Endothelial cell of umbilical vein (primary cell): ENCODE data around the gene BCL10. TPM values are rescaled to one million over a fixed set of nuclear protein-coding genes. Genes with fewer than 3 reads are reported as not detected.

Experiments used
- BruUV-seq: library from RNA; stranded (reverse); fragments of 400-500 nt; replicated peaks from 2 replicates; lab custom pipeline; 2021; lab: Mats Ljungman, UMichigan
- CTCF ChIA-PET: fragments of 300-600, 350-600 bp; sonication (Branson Sonifier 250); formaldehyde crosslinking; loops from one replicate; lab custom pipeline; 2021; ENCODE audit warnings: antibody characterized with exemption, inconsistent platforms; lab: Charles Lee
- POLR2A ChIA-PET: fragments of 300-600, 350-600 bp; sonication (Branson Sonifier 250); formaldehyde crosslinking; loops from one replicate; lab custom pipeline; 2021; ENCODE audit warnings: antibody characterized with exemption, inconsistent platforms; lab: Charles Lee
- DNase-seq: peaks from one replicate; pipeline ENCODE4 v3.0.0-alpha.2; 2011; ENCODE audit warnings: low read depth, low spot score
- FAIRE-seq: peaks from 2 replicates; lab custom pipeline; 2011; peaks lifted over from hg19 to GRCh38; lab: Jason Lieb, UNC
- H2AFZ ChIP-seq: 2 replicates; pipeline ENCODE4 v1.6.0; 2012; ENCODE audit warnings: low read depth, low read length, control low read depth, inconsistent platforms
- H3K27ac ChIP-seq: 2 replicates; pipeline ENCODE4 v1.5.1; 2011; ENCODE audit warnings: low read depth, mild to moderate bottlenecking, control low read depth, low read length, moderate library complexity; ENCODE audit not compliant: insufficient read depth
- H3K27me3 ChIP-seq, 2 experiments: 2 replicates each; pipeline versions ENCODE4 v1.6.0 to v1.6.1; 2011; ENCODE audit warnings: low read length in 2 of 2, mixed read lengths in 1 of 2; ENCODE audit not compliant: control insufficient read depth in 2 of 2, insufficient read depth in 2 of 2
- H3K36me3 ChIP-seq, 2 experiments: 2 replicates in 1 of 2; 3 replicates in 1 of 2; pipeline ENCODE4 v1.5.1; 2011; ENCODE audit warnings: low read length in 2 of 2, mild to moderate bottlenecking in 1 of 2, moderate library complexity in 1 of 2; ENCODE audit not compliant: control insufficient read depth in 2 of 2, insufficient read depth in 2 of 2; ENCODE audit errors: extremely low read depth in 1 of 2
- H3K4me1 ChIP-seq: 3 replicates; pipeline ENCODE4 v1.5.1; 2011; ENCODE audit warnings: mild to moderate bottlenecking, low read length; ENCODE audit not compliant: control insufficient read depth, insufficient read depth; ENCODE audit errors: extremely low read depth
- H3K4me2 ChIP-seq: 2 replicates; pipeline ENCODE4 v1.6.1; 2011; ENCODE audit warnings: low read length, control low read depth, mixed read lengths; ENCODE audit not compliant: insufficient read depth
- H3K4me3 ChIP-seq, 3 experiments: fragments of 200-600 bp in 1 of 3; sonication (generic), shearing (Covaris generic) in 1 of 3; replicated peaks in 1 of 3; 2 replicates each; pipeline ENCODE4 v1.5.1; 2011 to 2016; ENCODE audit warnings: control low read depth in 3 of 3, low read length in 3 of 3, mild to moderate bottlenecking in 2 of 3, inconsistent platforms in 1 of 3, low read depth in 1 of 3, moderate library complexity in 1 of 3; ENCODE audit not compliant: insufficient read depth in 1 of 3
- H3K79me2 ChIP-seq: 2 replicates; pipeline ENCODE4 v1.6.0; 2012; ENCODE audit warnings: low read length, inconsistent platforms; ENCODE audit not compliant: control insufficient read depth, insufficient read depth
- H3K9ac ChIP-seq: replicated peaks from 2 replicates; pipeline ENCODE3; 2011; ENCODE audit warnings: low read length, control low read depth; ENCODE audit not compliant: insufficient read depth; ENCODE audit errors: extremely low read depth
- H3K9me1 ChIP-seq: replicated peaks from 3 replicates; pipeline ENCODE4 v1.6.0; 2011; ENCODE audit warnings: mild to moderate bottlenecking, low read length; ENCODE audit not compliant: control insufficient read depth, insufficient read depth; ENCODE audit errors: extremely low read depth
- H3K9me3 ChIP-seq: replicated peaks from 2 replicates; pipeline ENCODE4 v1.5.1; 2012; ENCODE audit warnings: low read length, inconsistent platforms; ENCODE audit not compliant: control insufficient read depth, insufficient read depth
- H4K20me1 ChIP-seq: replicated peaks from 2 replicates; pipeline ENCODE3; 2011; ENCODE audit warnings: mild to moderate bottlenecking, low read length; ENCODE audit not compliant: control insufficient read depth, insufficient read depth; ENCODE audit errors: extremely low read depth
- CTCF ChIP-seq, 2 donors: IDR thresholded peaks; 1 replicate in 1 of 2; 2 replicates in 1 of 2; pipeline ENCODE4 v1.5.1; 2011; ENCODE audit warnings: low read length in 2 of 2, mild to moderate bottlenecking in 2 of 2, moderate library complexity in 2 of 2, control low read depth in 1 of 2, inconsistent platforms in 1 of 2, low read depth in 1 of 2; ENCODE audit not compliant: insufficient read depth in 1 of 2; ENCODE audit errors: extremely low read depth in 1 of 2
- EZH2 ChIP-seq: IDR thresholded peaks from 2 replicates; pipeline ENCODE4 v1.6.1; 2012; ENCODE audit warnings: borderline replicate concordance, low read depth, mild to moderate bottlenecking, moderate library complexity, low read length, inconsistent platforms; ENCODE audit not compliant: severe bottlenecking
- FOS ChIP-seq: IDR thresholded peaks from 2 replicates; pipeline ENCODE4 v1.6.1; 2011; ENCODE audit warnings: mild to moderate bottlenecking, low read length, moderate library complexity, borderline replicate concordance; ENCODE audit not compliant: insufficient read depth
- GATA2 ChIP-seq: IDR thresholded peaks from 2 replicates; pipeline ENCODE4 v1.7.0; 2011; ENCODE audit warnings: low read depth, mild to moderate bottlenecking, moderate library complexity, mixed read lengths, low read length; ENCODE audit not compliant: insufficient read length, insufficient read depth
- JUN ChIP-seq: IDR thresholded peaks from 2 replicates; pipeline ENCODE4 v1.6.1; 2011; ENCODE audit warnings: borderline replicate concordance, low read depth; ENCODE audit not compliant: insufficient read length, insufficient read depth
- POLR2AphosphoS5 ChIP-seq: IDR thresholded peaks from 2 replicates; pipeline ENCODE4 v1.6.1; 2012; ENCODE audit warnings: low read depth, mild to moderate bottlenecking, control low read depth, low read length, moderate library complexity; ENCODE audit not compliant: insufficient read depth
- dilution Hi-C: fragments of 300-500 bp; cut with MboI; formaldehyde crosslinking; loops from one replicate; pipeline ENCODE4 v1.15.0; 2019; ENCODE audit warnings: low sequenced_read_pairs; ENCODE audit not compliant: extremely low pct_ligation_motif_present
- intact Hi-C: fragments of 100-400 bp; cut with micrococcal nuclease; formaldehyde crosslinking; loops from one replicate; pipeline ENCODE4 v1.10.0; 2022
- polyA plus RNA-seq, 4 experiments: library from polyadenylated mRNA; depleted of rRNA in 3 of 4; stranded (reverse) in 3 of 4; unstranded in 1 of 4; fragments of >200 nt; gene quantifications; 2 replicates each; pipeline versions ENCODE4 v1.2.1 to v1.2.3, GENCODE V29; 2011 to 2012; ENCODE audit warnings: missing spikeins in 1 of 4
- total RNA-seq: library from RNA; stranded (reverse); gene quantifications from 2 replicates; pipeline ENCODE4 v1.2.3, GENCODE V29; 2021

Gene BCL10
- total and polyA plus RNA-seq, 2 donors (not counting 3 experiments of a cell fraction or from before 2014, with no cell fraction given): 16.1 to 78.6 TPM

DNA sequence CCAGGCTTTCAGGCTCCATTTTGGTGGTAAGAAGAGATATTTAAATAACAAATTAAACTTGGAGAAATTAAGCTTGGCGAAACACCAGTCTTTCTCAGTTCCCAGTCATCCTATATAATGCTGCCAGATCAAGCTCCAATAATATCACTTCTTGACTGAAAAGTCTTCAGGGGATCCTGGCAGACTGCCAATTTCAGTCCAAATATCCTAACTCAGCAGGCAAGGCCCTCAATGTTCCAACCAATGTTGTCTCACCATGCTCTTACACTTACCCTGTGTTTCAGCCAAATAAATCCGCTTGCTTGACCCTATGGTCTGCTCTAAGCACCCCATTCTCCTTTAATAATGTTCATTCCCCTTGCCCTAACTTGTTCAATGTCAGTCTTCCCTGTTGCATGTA is 39.9 kb upstream of the BCL10 start:
- intact Hi-C loops (no loop called here), dilution Hi-C loops (loop anchor here (25.0 kb wide), 1 partner anchor 371 kb away; no protein-coding TSS in a partner anchor)
- TF ChIP-seq JUN (no peak), GATA2 (no peak), FOS (no peak), POLR2AphosphoS5 (no peak), EZH2 (no peak)
- no peaks in the 10 kb centered on the region for H4K20me1 ChIP-seq
- DNase-seq (no peak), FAIRE-seq (no peak)
- POLR2A ChIA-PET: no interaction called here
- H3K9me1 ChIP-seq: no peaks in the 10 kb centered on the region
- H3K27ac ChIP-seq: no peak overlapping the region
- no peak overlapping the region for H3K4me3 ChIP-seq
- peaks cover 83% of the 10 kb centered on the region for H3K4me1 ChIP-seq
- H2AFZ ChIP-seq: no peak overlapping the region
- H3K27me3 ChIP-seq: no peaks in the 10 kb centered on the region
- H3K79me2 ChIP-seq: peaks cover 14% of the 10 kb centered on the region
- H3K9ac ChIP-seq: no peak overlapping the region
- H3K4me2 ChIP-seq: no peak overlapping the region
- no TSS peak for BruUV-seq
- H3K9me3 ChIP-seq: no peaks in the 10 kb centered on the region
- H3K36me3 ChIP-seq: no peaks in the 10 kb centered on the region
- CTCF ChIA-PET: interaction anchor here (1.8 to 2.3 kb wide), 3 partner anchors 14 to 147 kb away, joined by 4 to 10 read pairs (median 8); no protein-coding TSS in a partner anchor

DNA sequence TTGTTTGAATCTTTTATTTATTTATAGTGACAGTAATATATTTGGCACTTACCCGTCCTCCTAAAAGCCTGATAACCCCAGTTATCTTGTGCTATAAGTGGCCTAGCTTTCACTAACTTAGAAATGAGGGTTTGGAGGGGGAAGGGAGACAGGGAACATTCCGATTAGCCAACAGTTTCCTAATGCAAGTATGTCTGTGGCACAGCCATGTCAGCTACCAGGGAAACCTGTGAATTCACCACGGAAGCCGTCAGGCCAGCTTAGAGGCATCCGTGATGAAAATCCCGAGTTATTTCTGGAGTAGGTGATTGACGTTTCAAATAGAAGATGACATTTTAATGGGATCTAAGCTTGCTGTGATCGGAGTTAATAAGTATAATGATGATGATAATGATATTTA is 39.4 kb upstream of the BCL10 start:
- Histone ChIP-seq H3K4me3 (no peak overlapping the region), H3K4me2 (no peak overlapping the region), H3K9ac (no peak overlapping the region), H4K20me1 (no peaks in the 10 kb centered on the region), H3K79me2 (peaks cover 14% of the 10 kb centered on the region), H3K27me3 (no peaks in the 10 kb centered on the region), H2AFZ (no peak overlapping the region), H3K9me3 (no peaks in the 10 kb centered on the region), H3K27ac (peak overlapping the region; percentile 93), H3K36me3 (no peaks in the 10 kb centered on the region), H3K9me1 (no peaks in the 10 kb centered on the region), H3K4me1 (peaks cover 78% of the 10 kb centered on the region)
- dilution Hi-C loops: loop anchor here (25.0 kb wide), 1 partner anchor 372 kb away; no protein-coding TSS in a partner anchor
- ChIA-PET CTCF (interaction anchor here (0.6 to 2.3 kb wide), 6 partner anchors 8 to 261 kb away, joined by 3 to 10 read pairs (median 4); no protein-coding TSS in a partner anchor), POLR2A (no interaction called here)
- FAIRE-seq (no peak), DNase-seq (no peak)
- no TSS peak for BruUV-seq
- TF ChIP-seq CTCF (IDR thresholded peaks at IDR 0.05; ENCODE audit: extremely low read depth in 1 of 2, insufficient read depth in 1 of 2, low read depth in 1 of 2, low read length in 2 of 2): no peak
- intact Hi-C loops: no loop called here
